DOHH2 (cell line): Measurements from ENCODE around the gene NCKAP5.

Experiments
- CTCF ChIP-seq: fragments of 200-600 bp; sonication (generic); IDR thresholded peaks from one replicate; pipeline ENCODE4 v1.5.1; 2014; ENCODE audit warnings: antibody characterized with exemption, mild to moderate bottlenecking, low read depth, low read length; ENCODE audit not compliant: poor library complexity, severe bottlenecking
- EZH2phosphoT487 ChIP-seq: fragments of 200-600 bp; sonication (generic); IDR thresholded peaks from 2 replicates; pipeline ENCODE4 v1.6.1; 2017; ENCODE audit warnings: borderline replicate concordance, mild to moderate bottlenecking, antibody characterized with exemption, low read length, moderate library complexity, mixed read lengths

- TF ChIP-seq CTCF = no peak
- TF ChIP-seq EZH2phosphoT487 = no peak
Measured at GRCh38 chr2:132691556-132691955, 876.7 kb downstream of the NCKAP5 start.
